Activated CD4-positive, alpha-beta memory T cell treated with anti-CD3 and anti-CD28 coated beads, Interleukin-2, amount 10 ng/mL, durations not matched to agents 7 days and 5 days (primary cell): ENCODE results near the gene RMC1. TPM values are rescaled to one million over a fixed set of nuclear protein-coding genes. Genes with fewer than 3 reads are reported as not detected.

Source experiments
- CTCF ChIA-PET: fragments of 350-600 bp; sonication (Branson Sonifier 250); formaldehyde crosslinking; loops from one replicate; lab custom pipeline; 2021; ENCODE audit warnings: antibody characterized with exemption, inconsistent platforms; lab: Charles Lee
- POLR2A ChIA-PET: fragments of 350-600 bp; sonication (Branson Sonifier 250); formaldehyde crosslinking; loops from one replicate; lab custom pipeline; 2021; ENCODE audit warnings: antibody characterized with exemption; lab: Charles Lee
- DNase-seq: peaks from one replicate; pipeline ENCODE4 v3.0.0-alpha.2; 2020
- H3K27ac Mint-ChIP-seq: one replicate; pipeline ENCODE4 v1.8.0; 2021; ENCODE audit warnings: mild to moderate bottlenecking, mixed read lengths
- H3K27me3 Mint-ChIP-seq: one replicate; pipeline ENCODE4 v1.8.0; 2021; ENCODE audit warnings: mixed read lengths
- H3K36me3 Mint-ChIP-seq: one replicate; pipeline ENCODE4 v1.8.0; 2021; ENCODE audit warnings: low read depth, mixed read lengths
- H3K4me1 Mint-ChIP-seq: one replicate; pipeline ENCODE4 v1.8.0; 2021; ENCODE audit warnings: mixed read lengths
- H3K4me3 Mint-ChIP-seq: one replicate; pipeline ENCODE4 v1.8.0; 2021; ENCODE audit warnings: mild to moderate bottlenecking, mixed read lengths
- H3K9me3 Mint-ChIP-seq: one replicate; pipeline ENCODE4 v1.8.0; 2021; ENCODE audit warnings: mixed read lengths
- total RNA-seq, 2 experiments: library from RNA; stranded (reverse); gene quantifications; one replicate each; pipeline ENCODE4 v1.2.3, GENCODE V29; 2021

Gene RMC1
- total RNA-seq, 2 experiments from 2014 or later: 54.9 to 55.9 TPM

- H3K9me3 Mint-ChIP-seq: no peaks in the 10 kb centered on the region
These were observed 35.6 kb downstream of the RMC1 start for GRCh38 chr18:23538870-23539269.

DNA sequence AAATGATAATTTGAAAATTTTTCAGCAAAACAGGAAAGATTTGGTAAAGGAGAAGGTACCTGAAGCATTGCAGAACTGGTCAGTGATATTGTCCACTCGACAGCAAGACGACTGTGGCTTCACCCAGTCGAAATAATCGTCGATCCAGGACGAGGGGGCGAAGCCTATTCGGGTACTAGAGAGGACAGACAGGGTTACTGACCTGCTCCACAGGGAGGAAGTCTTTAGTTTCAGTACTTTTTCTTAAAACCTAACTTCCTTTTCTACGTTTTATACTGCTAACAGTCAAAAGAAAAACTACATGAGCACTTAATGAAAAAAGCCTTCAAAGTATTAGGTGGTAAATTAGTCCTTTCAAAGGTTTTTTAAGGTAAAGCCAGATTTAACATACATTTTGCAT, 36.0 kb downstream of the RMC1 start:
- Mint-ChIP-seq H3K4me3 (no peak overlapping the region), H3K4me1 (peaks cover 40% of the 10 kb centered on the region), H3K36me3 (peaks cover 85% of the 10 kb centered on the region), H3K27me3 (no peaks in the 10 kb centered on the region), H3K27ac (no peak overlapping the region), H3K9me3 (no peaks in the 10 kb centered on the region)
- ChIA-PET POLR2A (interaction anchor here (3.6 kb wide), 1 partner anchor 46 kb away, joined by 24 read pairs; the partner anchor contains the start of gene NPC1), CTCF (interaction anchor here (1.9 to 2.7 kb wide), 2 partner anchors 23 to 46 kb away, joined by 6 to 10 read pairs; no protein-coding TSS in a partner anchor)
- DNase-seq: no peak

More at GRCh38 chr18:23538870-23539269, 35.6 kb downstream of the RMC1 start:
- Mint-ChIP-seq H3K4me1 (peaks cover 40% of the 10 kb centered on the region), H3K36me3 (peaks cover 85% of the 10 kb centered on the region), H3K4me3 (no peak overlapping the region), H3K27ac (no peak overlapping the region), H3K27me3 (no peaks in the 10 kb centered on the region)
- no peak for DNase-seq
- ChIA-PET CTCF (interaction anchor here (2.7 kb wide), 1 partner anchor 23 kb away, joined by 10 read pairs; no protein-coding TSS in a partner anchor), POLR2A (no interaction called here)

DNA sequence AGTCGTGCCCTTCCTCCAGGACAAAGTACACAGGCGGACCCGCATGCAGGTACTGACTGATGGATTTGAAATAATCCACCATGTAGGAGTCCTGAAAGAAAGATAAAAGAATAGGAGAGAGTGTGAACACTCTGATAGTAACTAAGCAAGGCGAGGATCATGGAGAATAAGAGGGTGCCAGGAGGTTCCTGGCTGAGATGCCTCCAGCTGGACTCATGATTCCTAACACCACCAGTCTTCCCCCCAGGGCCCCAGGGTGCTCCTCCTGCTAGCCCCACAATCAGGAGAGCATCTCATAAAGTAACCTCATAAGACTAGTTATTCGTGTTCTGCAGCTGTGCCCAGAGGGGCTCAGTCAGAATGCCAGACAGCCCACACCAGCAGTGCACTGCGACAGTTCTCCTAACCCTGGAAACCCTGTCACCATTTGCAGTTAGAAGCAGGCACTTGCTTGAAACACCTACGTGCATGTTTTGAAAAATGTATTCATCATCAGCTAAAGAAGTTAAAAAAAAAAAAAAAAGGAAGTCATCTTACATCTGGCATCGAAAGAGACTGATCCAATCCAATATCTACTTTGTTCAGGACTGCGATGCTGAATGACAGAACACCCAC, 36.7 kb downstream of the RMC1 start:
- H3K27ac Mint-ChIP-seq: peak overlapping the region; percentile 70
- no peaks in the 10 kb centered on the region for H3K27me3 Mint-ChIP-seq
- DNase-seq: no peak
- H3K4me3 Mint-ChIP-seq: no peak overlapping the region
- peaks cover 84% of the 10 kb centered on the region for H3K36me3 Mint-ChIP-seq
- ChIA-PET POLR2A (interaction anchor here (0.7 to 3.6 kb wide), 9 partner anchors 11 to 87 kb away, joined by 3 to 24 read pairs (median 4); partner anchors contain the start of genes NPC1 and RIOK3), CTCF (interaction anchor here (1.2 to 2.7 kb wide), 7 partner anchors 17 to 163 kb away, joined by 3 to 10 read pairs (median 4); no protein-coding TSS in a partner anchor)
- peaks cover 40% of the 10 kb centered on the region for H3K4me1 Mint-ChIP-seq
- no peaks in the 10 kb centered on the region for H3K9me3 Mint-ChIP-seq

DNA sequence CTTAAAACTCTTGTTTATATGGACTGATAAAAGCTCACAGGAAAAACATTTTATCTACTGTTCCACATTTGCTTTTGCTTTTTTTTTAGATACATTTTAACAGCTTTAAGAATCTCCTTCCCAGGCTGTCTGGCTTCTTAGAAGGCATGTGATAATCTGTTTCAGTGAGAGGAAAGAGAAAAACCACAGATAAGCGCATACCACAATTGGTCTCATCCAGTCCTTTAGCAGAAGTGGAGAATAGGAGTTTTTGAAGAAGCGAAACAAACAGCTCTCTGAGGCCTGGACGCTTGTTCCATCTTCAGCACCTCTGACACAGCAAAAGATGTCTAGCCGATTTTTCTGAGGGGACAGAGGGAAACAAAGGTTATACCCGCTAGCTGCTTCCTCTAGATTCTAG, 37.6 kb downstream of the RMC1 start:
- ChIA-PET POLR2A (interaction anchor here (0.7 to 3.6 kb wide), 13 partner anchors 10 to 486 kb away, joined by 3 to 24 read pairs (median 4); partner anchors contain the start of genes NPC1 and RIOK3), CTCF (interaction anchor here (0.6 to 2.7 kb wide), 10 partner anchors 18 to 162 kb away, joined by 3 to 10 read pairs (median 4); no protein-coding TSS in a partner anchor)
- peak overlapping the region; percentile 2 for H3K4me3 Mint-ChIP-seq
- peak overlapping the region; percentile 70 for H3K27ac Mint-ChIP-seq
- DNase-seq: peak; percentile 40
- peaks cover 40% of the 10 kb centered on the region for H3K4me1 Mint-ChIP-seq
- H3K27me3 Mint-ChIP-seq: no peaks in the 10 kb centered on the region
- peaks cover 78% of the 10 kb centered on the region for H3K36me3 Mint-ChIP-seq
- H3K9me3 Mint-ChIP-seq: no peaks in the 10 kb centered on the region

- H3K36me3 Mint-ChIP-seq: peaks cover 74% of the 10 kb centered on the region
- POLR2A ChIA-PET: interaction anchor here (0.9 to 3.6 kb wide), 10 partner anchors 10 to 485 kb away, joined by 3 to 24 read pairs (median 4); partner anchors contain the start of gene NPC1
- CTCF ChIA-PET: interaction anchor here (0.6 to 2.7 kb wide), 10 partner anchors 18 to 162 kb away, joined by 3 to 10 read pairs (median 4); no protein-coding TSS in a partner anchor
These were observed 38.2 kb downstream of the RMC1 start for GRCh38 chr18:23541349-23542093.

DNA sequence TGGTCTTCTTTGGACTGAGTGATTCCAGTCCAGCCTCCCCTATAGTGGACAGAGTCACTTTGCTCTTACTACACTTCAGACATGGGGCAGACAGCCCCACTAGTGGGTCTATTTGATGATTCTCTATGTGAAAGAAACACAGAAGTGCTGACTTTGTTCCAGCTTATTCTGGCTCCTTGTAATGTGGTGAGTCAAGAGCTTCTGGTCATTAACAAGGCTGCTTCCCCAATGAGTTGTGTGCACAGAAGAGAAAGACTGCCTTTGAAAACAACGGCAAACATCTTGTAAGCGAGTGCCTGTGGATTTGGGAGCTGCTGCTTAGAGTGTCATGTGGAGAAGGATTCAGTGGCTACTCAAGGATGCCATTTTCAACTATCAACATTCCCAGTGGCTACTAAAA, 39.1 kb downstream of the RMC1 start:
- POLR2A ChIA-PET: interaction anchor here (0.6 to 3.6 kb wide), 3 partner anchors 13 to 43 kb away, joined by 3 to 24 read pairs (median 3); partner anchors contain the start of gene NPC1
- Mint-ChIP-seq H3K27me3 (no peaks in the 10 kb centered on the region), H3K4me1 (peaks cover 46% of the 10 kb centered on the region), H3K4me3 (no peak overlapping the region), H3K9me3 (no peaks in the 10 kb centered on the region), H3K27ac (no peak overlapping the region), H3K36me3 (peaks cover 77% of the 10 kb centered on the region)
- CTCF ChIA-PET: interaction anchor here (0.5 to 1.5 kb wide), 3 partner anchors 26 to 112 kb away, joined by 3 to 8 read pairs (median 5); no protein-coding TSS in a partner anchor
- DNase-seq: no peak

More at GRCh38 chr18:23541349-23542093, 38.2 kb downstream of the RMC1 start:
- no peak for DNase-seq
- peaks cover 44% of the 10 kb centered on the region for H3K4me1 Mint-ChIP-seq
- H3K9me3 Mint-ChIP-seq: no peaks in the 10 kb centered on the region
- peak overlapping the region; percentile 2 for H3K4me3 Mint-ChIP-seq
- H3K27ac Mint-ChIP-seq: peak overlapping the region; percentile 70
- no peaks in the 10 kb centered on the region for H3K27me3 Mint-ChIP-seq

DNA sequence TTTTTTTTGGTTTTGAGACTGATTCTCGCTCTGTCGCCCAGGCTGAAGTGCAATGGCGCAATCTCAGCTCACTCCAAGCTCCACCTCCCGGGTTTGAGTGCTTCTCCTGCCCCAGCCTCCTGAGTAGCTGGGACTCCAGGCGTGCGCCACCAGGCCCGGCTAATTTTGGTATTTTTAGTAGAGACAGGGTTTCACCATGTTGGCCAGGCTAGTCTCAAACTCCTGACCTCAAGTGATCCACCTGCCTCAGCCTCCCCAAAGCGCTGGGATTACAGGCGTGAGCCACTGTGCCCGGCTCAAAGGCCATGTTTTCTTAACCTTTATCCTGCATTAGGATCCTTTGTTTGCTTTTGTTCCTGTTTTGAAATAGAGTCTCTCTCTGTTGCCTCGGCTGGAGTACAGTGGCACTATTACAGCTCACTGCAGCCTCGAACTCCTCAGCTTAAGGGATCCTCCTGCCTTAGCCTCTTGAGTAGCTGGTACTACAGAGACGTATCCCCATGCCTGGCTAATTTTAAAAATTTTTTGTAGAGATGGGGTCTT, 42.0 kb downstream of the RMC1 start:
- H3K27ac Mint-ChIP-seq: no peak overlapping the region

GRCh38 chr18:23547306-23547705, 44.0 kb downstream of the RMC1 start:
- Mint-ChIP-seq H3K27me3 (no peaks in the 10 kb centered on the region), H3K9me3 (no peaks in the 10 kb centered on the region), H3K4me1 (peaks cover 10% of the 10 kb centered on the region), H3K36me3 (peaks cover 65% of the 10 kb centered on the region), H3K27ac (no peak overlapping the region), H3K4me3 (no peak overlapping the region)
- POLR2A ChIA-PET: no interaction called here
- CTCF ChIA-PET: interaction anchor here (1.1 kb wide), 1 partner anchor 31 kb away, joined by 3 read pairs; no protein-coding TSS in a partner anchor
- DNase-seq: no peak

More for the DNA sequence above, 42.0 kb downstream of the RMC1 start:
- H3K9me3 Mint-ChIP-seq: no peaks in the 10 kb centered on the region
- no peaks in the 10 kb centered on the region for H3K27me3 Mint-ChIP-seq
- ChIA-PET POLR2A (interaction anchor here (1.2 kb wide), 1 partner anchor 24 kb away, joined by 3 read pairs; no protein-coding TSS in a partner anchor), CTCF (interaction anchor here (0.7 to 1.5 kb wide), 2 partner anchors 29 to 57 kb away, joined by 3 to 6 read pairs; no protein-coding TSS in a partner anchor)
- peaks cover 63% of the 10 kb centered on the region for H3K36me3 Mint-ChIP-seq
- no peak for DNase-seq
- H3K4me1 Mint-ChIP-seq: peaks cover 29% of the 10 kb centered on the region
- H3K4me3 Mint-ChIP-seq: no peak overlapping the region

DNA sequence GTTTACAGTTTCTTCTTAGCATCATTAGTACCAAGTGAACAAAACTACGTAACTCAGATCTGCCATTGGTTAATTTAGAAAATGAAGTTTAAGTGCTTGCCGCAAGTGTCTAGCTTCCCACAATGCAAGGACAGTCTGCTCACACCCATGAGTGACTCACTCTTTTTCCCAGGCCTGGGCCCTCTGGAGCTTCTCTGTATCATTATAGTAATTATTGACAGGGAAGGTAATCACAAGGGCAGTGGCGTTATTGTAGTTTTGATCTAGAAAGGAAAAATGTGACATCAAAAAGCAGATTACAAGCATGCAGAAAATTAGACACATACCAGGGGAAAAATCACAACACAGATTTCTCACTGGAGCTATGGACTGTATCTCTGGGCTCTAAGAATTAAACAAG, 44.5 kb downstream of the RMC1 start:
- no peak overlapping the region for H3K27ac Mint-ChIP-seq
- H3K9me3 Mint-ChIP-seq: no peaks in the 10 kb centered on the region
- ChIA-PET POLR2A (no interaction called here), CTCF (interaction anchor here (1.1 kb wide), 1 partner anchor 32 kb away, joined by 3 read pairs; no protein-coding TSS in a partner anchor)
- H3K27me3 Mint-ChIP-seq: no peaks in the 10 kb centered on the region
- peaks cover 65% of the 10 kb centered on the region for H3K36me3 Mint-ChIP-seq
- H3K4me3 Mint-ChIP-seq: no peak overlapping the region
- DNase-seq: no peak
- peaks cover 5% of the 10 kb centered on the region for H3K4me1 Mint-ChIP-seq

GRCh38 chr18:23548275-23548674, 45.0 kb downstream of the RMC1 start:
- Mint-ChIP-seq H3K4me1 (peaks cover 5% of the 10 kb centered on the region), H3K4me3 (no peak overlapping the region), H3K9me3 (no peaks in the 10 kb centered on the region), H3K27ac (no peak overlapping the region), H3K27me3 (no peaks in the 10 kb centered on the region), H3K36me3 (peaks cover 67% of the 10 kb centered on the region)
- POLR2A ChIA-PET: no interaction called here
- CTCF ChIA-PET: interaction anchor here (1.1 kb wide), 1 partner anchor 32 kb away, joined by 3 read pairs; no protein-coding TSS in a partner anchor
- no peak for DNase-seq

DNA sequence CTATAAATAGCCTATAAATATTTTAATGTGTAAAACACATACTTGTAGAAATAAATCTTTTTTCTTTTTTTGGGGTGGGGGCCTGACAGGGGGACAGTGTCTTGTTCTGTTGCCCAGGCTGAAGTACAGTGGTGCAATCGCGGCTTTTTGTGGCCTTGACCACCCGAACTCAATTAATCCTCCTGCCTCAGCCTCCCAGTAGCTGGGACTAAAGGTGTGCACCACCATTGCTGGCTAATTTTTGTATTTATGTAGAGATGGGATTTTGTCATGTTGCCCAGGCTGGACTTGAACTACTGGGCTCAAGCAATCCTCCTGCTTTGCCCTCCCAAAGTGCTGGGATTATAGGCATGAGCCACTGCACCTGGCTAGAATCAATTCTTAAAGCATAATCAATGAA, 45.4 kb downstream of the RMC1 start:
- POLR2A ChIA-PET: no interaction called here
- Mint-ChIP-seq H3K36me3 (peaks cover 67% of the 10 kb centered on the region), H3K9me3 (no peaks in the 10 kb centered on the region), H3K4me1 (peaks cover 5% of the 10 kb centered on the region), H3K27me3 (no peaks in the 10 kb centered on the region), H3K4me3 (no peak overlapping the region), H3K27ac (no peak overlapping the region)
- no peak for DNase-seq
- CTCF ChIA-PET: no interaction called here

DNA sequence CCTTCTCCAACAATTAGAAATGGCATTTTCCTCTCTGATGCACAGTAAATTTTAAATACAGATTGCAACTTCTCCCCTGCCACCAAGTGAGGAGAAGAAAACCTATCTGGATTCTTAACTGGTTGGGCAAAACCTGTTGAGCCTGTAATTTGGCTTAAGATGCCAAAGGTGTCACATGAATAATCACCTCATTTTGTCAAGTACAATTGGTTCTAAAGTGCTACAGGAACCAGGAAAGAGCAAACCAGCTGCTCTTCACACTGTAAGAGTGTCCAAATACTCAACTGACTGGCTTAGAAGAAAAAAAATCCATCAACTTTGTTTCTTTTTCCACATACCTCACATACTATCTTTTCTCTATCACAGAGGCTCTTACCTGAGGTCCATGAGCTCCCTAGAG, 47.6 kb downstream of the RMC1 start:
- no peaks in the 10 kb centered on the region for H3K27me3 Mint-ChIP-seq
- no peak overlapping the region for H3K27ac Mint-ChIP-seq
- no peak for DNase-seq
- ChIA-PET CTCF (interaction anchor here (0.9 kb wide), 1 partner anchor 35 kb away, joined by 3 read pairs; no protein-coding TSS in a partner anchor), POLR2A (interaction anchor here (1.3 kb wide), 1 partner anchor 10 kb away, joined by 4 read pairs; no protein-coding TSS in a partner anchor)
- H3K4me1 Mint-ChIP-seq: peaks cover 9% of the 10 kb centered on the region
- no peak overlapping the region for H3K4me3 Mint-ChIP-seq
- H3K9me3 Mint-ChIP-seq: no peaks in the 10 kb centered on the region
- H3K36me3 Mint-ChIP-seq: peaks cover 74% of the 10 kb centered on the region
